H7 (cell line): ENCODE data around the gene RFX5. TPM values are rescaled to one million over a fixed set of nuclear protein-coding genes. Genes with fewer than 3 reads are reported as not detected.

Experiments
- DNase-seq: peaks from one replicate; pipeline ENCODE4 v3.0.0; 2012
- H3K27me3 ChIP-seq: 2 replicates; pipeline ENCODE4 v1.6.0; 2011; ENCODE audit warnings: mild to moderate bottlenecking, low read length; ENCODE audit not compliant: control insufficient read depth, insufficient read depth
- H3K36me3 ChIP-seq: replicated peaks from 2 replicates; pipeline ENCODE4 v1.5.1; 2011; ENCODE audit warnings: low read length; ENCODE audit not compliant: control insufficient read depth, insufficient read depth
- H3K4me3 ChIP-seq: 2 replicates; pipeline ENCODE4 v1.5.1; 2011; ENCODE audit warnings: low read depth, mild to moderate bottlenecking, control low read depth, low read length, moderate library complexity; ENCODE audit not compliant: insufficient read depth
- total RNA-seq: library from RNA; depleted of rRNA; stranded (reverse); fragments of >200 nt; shearing (Covaris generic); gene quantifications from 2 replicates; pipeline ENCODE4 v1.2.3, GENCODE V29; 2014

RFX5 gene
- total RNA-seq, 1 experiment from 2014 or later = 74.9 TPM

DNA sequence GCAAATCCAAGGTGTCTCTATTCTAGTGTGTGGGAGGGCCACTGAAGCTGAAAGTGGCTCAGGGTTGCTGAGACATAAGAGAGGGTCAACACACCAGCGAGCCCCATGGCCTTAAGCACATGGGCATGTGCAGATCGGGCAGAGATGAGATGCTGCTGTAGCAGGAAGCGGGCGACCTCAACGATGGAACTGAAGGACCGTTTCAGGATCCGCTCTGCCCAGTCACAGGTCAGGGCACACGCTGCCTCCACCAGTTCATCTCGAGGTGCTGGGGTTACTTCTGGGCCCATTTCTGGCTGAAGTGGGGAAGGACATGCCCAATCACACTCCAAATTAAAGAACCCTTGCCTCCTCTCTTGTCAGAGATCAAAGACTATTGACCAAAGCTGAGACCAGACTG, 3.5 kb downstream of the RFX5 start:
- Histone ChIP-seq H3K36me3 (peaks cover 26% of the 10 kb centered on the region), H3K4me3 (no peak overlapping the region), H3K27me3 (no peaks in the 10 kb centered on the region)
- DNase-seq = no peak

DNA sequence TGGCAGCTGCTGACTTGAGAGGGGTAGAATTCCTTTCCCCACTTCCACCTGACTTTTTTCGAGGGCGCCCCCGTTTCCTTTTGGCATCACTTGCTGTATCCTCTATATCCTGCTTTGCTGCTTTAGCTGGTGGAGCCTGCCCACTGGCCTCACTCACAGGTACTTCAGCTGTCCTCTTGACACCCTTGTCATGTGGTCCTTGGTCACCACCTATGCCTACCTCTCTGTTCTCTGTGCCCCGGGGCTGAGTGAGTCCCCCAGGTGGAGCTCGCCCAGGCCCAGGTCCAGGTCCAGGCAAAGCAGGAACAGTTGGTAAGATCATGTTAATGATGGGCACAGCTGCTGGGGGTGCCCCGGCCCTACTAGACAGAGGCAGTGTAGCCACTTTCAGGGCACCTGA, 4.5 kb downstream of the RFX5 start:
- no peaks in the 10 kb centered on the region for H3K27me3 ChIP-seq
- DNase-seq = no peak
- H3K4me3 ChIP-seq = no peak overlapping the region

DNA sequence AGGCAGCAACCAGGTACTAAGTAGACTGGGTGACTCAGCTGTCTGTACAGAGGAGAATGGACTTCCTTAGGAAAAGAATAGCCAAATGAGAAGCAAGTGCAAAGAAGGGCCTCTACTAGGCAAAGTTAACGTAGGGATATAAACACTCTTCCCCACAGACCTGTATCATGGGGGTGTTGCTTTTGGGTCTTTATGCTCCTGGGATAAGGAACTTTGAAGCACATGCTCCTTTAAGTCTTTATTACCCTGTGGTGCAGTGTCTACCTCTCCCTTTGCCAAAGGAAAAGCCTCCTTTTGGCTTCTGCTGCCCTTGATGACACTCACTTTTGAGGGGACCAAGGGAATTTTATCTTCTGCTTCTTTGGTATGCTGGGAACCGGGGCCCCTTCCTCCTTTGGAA, 5.0 kb downstream of the RFX5 start:
- no peak for DNase-seq
- Histone ChIP-seq H3K27me3 (no peaks in the 10 kb centered on the region), H3K4me3 (no peak overlapping the region), H3K36me3 (peaks cover 26% of the 10 kb centered on the region)

More for the DNA sequence above, 4.5 kb downstream of the RFX5 start:
- peaks cover 26% of the 10 kb centered on the region for H3K36me3 ChIP-seq

DNA sequence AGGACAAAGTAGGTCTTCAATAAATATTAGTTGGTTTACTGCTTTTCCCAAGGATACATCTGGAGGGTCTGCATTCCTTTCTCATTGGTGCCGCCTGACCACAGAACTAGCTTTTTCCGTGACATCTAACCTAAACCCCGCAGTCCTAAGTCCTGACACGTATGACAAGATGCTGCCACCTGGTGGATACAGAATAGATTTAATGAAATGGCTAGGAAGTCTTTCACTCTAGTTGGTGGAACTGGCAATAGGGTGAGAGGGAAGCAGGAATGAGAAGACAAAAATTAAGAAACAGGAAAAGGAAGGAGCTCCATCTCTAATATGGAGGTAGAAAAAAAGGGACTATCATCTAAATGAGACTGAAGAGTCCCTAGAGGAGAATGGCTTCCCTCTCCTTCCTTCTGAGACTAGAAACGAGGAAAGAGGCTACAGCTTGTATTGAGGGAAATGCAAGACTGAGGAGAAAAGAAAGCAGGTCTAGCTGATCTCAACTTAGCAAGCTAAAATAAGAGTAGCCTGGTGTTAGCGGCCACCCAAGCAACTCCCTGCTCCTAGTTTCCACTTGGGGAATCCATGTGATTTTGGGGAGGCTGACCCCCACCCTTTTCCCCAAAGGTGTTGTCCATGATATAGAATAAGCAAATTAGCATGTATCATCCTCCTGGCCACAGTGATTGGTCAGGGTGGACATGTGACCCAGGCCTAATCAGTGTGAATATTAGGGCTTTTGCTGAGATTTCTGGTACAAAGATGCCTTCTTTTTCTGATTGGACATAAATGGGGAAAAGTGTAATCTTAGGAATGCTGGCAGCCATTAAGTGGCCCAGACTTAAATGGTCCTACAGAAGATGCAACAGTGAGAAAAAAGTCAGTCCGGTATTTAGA, 5.9 kb downstream of the RFX5 start:
- Histone ChIP-seq H3K4me3 (no peak overlapping the region), H3K36me3 (peaks cover 26% of the 10 kb centered on the region), H3K27me3 (no peaks in the 10 kb centered on the region)
- DNase-seq = peak; percentile 77

DNA sequence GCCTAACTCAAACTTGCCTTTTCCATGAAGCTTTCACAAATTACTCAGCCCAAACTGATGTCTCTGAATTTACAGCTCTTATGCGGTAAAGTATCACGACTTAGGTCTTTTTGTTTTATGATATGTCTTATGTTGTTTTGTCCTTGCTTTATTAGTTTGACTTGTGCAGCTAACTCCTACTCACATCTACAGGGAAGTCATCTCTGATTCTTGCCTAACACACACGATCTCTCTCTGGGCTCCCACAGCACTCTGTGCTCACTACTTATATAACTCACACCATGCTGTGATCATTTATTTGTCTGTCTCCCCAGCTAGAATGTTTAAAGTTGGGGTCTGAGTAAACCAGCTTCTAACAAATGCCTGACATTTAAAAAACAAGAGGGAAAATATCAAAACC, 10.5 kb downstream of the RFX5 start:
- Histone ChIP-seq H3K36me3 (no peaks in the 10 kb centered on the region), H3K4me3 (no peak overlapping the region), H3K27me3 (no peaks in the 10 kb centered on the region)
- DNase-seq = no peak

DNA sequence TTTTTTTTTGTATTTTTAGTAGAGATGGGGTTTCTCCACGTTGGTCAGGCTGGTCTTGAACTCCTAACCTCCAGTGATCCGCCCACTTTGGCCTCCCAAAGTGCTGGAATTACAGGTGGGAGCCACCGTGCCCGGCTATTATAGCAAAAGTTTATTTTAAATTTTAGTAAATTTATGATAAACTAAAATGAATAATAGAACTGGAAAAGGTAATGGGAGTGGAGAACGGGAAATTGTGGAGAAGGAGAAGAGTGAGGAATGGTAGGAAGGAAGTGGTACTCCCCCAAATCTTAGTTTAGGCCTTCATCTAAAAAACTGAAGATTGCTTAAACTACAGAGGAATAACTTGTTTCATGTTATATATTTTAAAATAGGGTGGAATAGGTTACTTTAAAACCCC, 12.2 kb downstream of the RFX5 start:
- Histone ChIP-seq H3K27me3 (no peaks in the 10 kb centered on the region), H3K36me3 (no peaks in the 10 kb centered on the region)

DNA sequence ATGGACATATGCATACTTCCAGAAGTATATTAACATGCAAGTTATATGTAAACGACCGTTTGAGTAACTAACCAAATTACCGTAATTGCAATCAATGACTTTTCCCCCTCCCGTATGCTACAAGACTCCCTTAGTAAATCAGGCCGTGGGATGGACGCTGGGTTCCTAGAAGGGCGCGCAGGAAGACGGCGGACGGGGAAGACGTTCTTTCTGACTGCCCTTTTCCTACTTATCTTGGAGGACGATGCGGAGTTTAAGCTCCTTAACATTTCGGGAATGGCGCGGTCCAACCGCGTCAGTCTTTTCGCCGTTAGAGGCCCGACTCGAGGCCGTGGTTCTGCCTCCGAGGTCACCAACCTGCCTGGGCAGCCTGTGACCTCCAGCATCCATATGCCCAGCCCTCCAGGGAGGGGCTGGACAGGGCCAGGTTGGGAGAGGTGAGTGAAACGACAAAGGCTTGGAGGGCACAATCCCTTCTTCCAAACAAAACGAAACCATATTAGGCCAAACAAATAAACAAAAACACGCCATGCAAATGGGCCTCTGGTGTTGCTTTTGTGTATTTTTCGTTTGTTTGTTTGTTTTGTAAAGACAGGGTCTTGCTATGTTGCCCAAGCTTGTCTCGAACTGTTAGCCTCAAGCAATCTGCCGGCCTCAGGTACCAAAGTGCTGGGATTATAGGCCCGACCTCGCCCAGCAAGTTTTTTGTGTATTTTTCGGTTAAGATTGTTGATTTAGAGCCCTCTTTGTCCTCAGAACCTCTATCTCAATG, 19.0 kb downstream of the RFX5 start:
- H3K36me3 ChIP-seq = no peaks in the 10 kb centered on the region; the same call in 1 of the 2 replicates
- H3K27me3 ChIP-seq = no peaks in the 10 kb centered on the region

More for the DNA sequence above, 12.2 kb downstream of the RFX5 start:
- H3K4me3 ChIP-seq = no peak overlapping the region
- DNase-seq = no peak

DNA sequence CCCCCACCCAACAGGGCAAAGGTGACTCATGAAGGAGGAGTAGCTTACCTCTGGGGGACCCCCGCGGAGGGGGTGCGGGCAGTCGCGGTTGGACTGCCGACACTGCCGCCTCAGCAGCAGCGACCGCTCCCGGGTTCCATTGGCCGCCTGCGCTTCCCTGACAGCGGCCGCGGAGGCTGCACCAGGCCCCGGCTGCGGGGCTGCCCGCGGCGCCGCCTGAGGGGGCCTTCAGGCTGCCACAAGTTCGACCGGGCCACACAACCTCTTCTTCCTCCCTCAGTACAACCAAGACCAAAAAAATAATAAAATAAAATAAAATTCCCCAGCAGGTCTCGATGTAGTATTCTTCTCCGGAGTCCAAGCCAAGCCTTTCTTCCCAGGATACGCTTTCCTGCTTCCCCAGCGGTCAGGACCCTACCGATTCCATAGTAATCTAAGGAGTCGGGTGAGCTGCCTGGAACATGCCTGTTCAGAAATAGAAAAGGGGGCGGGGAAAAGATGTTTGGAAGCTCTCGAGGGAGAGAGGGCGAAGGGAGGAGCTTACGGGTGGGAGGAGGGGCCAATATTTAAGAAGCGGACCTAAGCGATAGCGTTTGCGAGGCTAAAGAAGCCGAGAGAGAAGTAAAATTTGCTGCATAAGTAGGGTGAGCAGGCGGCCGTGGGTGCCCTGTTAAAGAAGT, 19.7 kb downstream of the RFX5 start, which contains the start of gene PI4KB:
PI4KB (minus strand) TSS at position 194 of the 680 bp plus-strand sequence. CDS start 10,935 bp downstream, outside the sequence.
- peak within 1 kb of the TSS; percentile 66 for H3K4me3 ChIP-seq
- H3K27me3 ChIP-seq = no peaks in the 10 kb centered on the region
- DNase-seq = peak; percentile 97
- no peaks in the 10 kb centered on the region; the same call in 1 of the 2 replicates for H3K36me3 ChIP-seq

More for the DNA sequence above, 19.0 kb downstream of the RFX5 start:
- DNase-seq = peak; percentile 56
- H3K4me3 ChIP-seq = peak overlapping the region; percentile 66

DNA sequence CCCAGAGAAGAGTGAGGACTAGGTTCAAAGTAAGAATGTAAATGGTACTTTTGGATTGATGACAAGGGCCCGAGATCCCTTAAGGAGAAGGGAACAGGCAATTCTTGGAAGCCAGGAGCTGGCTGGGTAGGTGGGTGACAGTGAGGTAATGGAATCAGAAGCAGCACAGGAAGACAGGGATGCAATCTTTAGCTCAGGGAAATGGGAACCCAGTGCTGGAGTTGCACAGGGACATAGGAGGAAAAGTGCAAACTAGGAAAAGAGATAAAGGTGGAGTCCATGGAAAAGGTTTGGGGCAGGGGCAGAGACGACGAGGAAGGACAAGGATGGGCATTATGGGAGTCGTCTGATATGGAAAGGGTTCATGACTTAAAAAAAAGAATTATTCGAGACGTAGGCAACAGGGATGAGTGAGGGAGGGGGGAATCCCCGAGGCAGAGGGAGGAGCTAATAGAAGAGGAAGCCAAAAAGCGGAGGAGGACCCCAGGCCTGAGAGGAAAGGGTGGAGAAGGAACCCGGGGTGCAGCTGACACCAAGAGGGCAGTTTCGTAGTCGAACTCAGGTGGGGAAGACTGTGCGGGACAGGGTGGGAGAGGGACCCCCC, 20.3 kb downstream of the RFX5 start:
- no peak for DNase-seq
- Histone ChIP-seq H3K27me3 (no peaks in the 10 kb centered on the region), H3K4me3 (peak overlapping the region; percentile 66), H3K36me3 (no peaks in the 10 kb centered on the region; the same call in 1 of the 2 replicates)

DNA sequence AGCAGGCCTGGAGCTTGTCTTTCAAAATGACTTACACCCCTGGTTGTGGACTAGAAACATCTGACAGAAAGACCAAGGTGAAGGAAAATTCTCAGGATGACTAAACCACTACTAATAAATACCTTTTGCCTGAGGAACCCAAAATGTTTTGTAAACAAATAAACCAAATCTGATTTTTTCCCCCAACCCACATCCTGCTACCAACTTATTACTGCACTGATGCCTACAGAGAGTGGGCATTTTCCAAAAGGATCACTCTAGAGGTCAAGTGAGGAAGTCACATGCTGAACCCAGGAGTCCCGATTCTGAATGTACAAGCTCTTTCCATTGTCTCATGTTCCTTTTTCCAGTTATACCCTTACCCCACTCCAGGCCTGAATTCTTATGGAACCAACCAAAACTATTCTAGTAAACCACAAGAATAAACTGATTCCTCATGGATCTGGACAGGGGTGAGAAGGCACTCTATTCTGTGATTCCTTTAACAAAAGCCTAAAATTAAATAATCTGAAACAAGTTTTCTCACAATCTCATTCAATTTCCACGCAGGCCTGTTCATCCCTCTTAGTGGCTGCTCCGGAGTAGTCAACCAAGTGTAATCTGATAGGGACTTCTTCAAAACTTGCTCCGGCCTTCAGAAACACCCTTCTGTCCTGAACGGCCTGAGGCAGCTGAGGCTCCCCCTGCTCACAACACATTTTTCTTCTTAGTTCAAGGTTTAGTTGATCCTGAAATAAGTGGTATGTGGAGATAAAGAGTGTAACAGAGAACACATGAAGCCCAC, 21.2 kb downstream of the RFX5 start:
- Histone ChIP-seq H3K27me3 (no peaks in the 10 kb centered on the region), H3K36me3 (no peaks in the 10 kb centered on the region; the same call in 1 of the 2 replicates), H3K4me3 (peak overlapping the region; percentile 66; the same call in 1 of the 2 replicates)
- no peak for DNase-seq

DNA sequence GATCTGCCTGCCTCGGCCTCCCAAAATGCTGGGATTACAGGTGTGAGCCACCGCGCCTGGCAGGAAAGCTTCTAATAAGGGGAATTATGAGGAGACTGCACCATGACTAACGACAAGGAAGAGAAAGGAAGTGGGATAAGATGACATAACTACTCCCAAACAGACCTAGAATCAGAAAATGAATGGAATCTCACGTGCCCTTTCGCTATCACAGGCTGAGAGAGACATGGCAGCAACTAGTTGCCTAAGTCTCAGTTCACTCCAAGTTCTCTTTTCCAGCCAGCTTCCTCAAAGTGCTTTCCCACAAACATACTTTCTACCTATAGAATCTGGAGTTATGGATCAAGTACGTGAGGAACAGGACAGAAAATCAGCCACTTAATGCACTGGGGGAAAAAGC, 21.8 kb downstream of the RFX5 start:
- H3K27me3 ChIP-seq = no peaks in the 10 kb centered on the region
- DNase-seq = no peak
- no peak overlapping the region for H3K4me3 ChIP-seq
- H3K36me3 ChIP-seq = no peaks in the 10 kb centered on the region; the same call in 1 of the 2 replicates

DNA sequence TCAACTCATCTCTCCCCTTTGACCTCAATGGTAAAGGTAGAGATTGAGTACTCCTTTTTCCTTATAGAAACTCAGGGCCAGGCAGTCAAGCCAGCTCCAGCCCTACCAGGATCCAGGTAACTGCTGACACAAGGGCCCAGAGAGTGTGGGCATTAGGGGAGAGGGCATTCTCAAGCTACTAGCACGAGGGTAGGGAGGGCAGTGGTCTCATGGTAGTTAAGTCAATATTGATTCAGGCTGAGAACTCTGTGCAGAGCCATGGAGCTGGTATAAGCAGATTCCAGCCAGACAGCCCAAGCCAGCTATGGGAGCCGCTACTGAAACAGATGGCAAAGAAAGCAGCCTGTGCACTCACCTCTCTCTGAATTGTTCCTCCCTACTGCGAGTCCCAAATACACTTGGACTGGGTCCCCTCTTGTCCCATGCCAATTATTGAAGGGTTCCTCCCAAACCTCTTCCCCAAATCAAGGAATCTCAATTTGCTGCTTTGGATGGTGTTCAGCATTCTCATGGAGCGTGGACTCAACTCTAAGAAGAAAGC, 22.6 kb downstream of the RFX5 start:
- H3K27me3 ChIP-seq = no peaks in the 10 kb centered on the region
- no peaks in the 10 kb centered on the region; the same call in 1 of the 2 replicates for H3K36me3 ChIP-seq
- no peak overlapping the region for H3K4me3 ChIP-seq
- DNase-seq = no peak

DNA sequence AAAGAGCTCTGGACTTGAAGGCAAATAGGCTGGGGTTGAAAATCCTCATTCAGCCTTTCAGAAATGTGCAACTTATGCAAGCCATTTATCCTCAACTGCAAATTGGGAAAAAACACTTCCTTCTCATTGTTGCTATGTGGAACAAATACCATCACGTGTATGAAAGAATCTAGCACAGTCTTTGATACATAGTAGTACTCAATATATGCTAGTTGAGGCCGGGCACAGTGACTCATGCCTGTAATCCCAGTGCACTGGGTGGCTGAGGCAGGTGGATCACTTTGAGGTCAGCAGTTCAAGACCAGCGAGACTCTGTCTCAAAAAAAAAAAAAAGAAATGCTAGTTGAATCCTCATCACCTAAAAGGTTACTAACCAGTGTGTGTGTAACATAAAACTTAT, 28.1 kb downstream of the RFX5 start:
- no peaks in the 10 kb centered on the region for H3K27me3 ChIP-seq
- DNase-seq = no peak

More for the DNA sequence above, 28.1 kb downstream of the RFX5 start:
- Histone ChIP-seq H3K4me3 (no peak overlapping the region), H3K36me3 (peaks cover 3% of the 10 kb centered on the region)
